Measurements from ENCODE around the gene LCAT.
"Not testable (repeated sequence)": the region's sequence is repeated elsewhere in the genome, so short reads cannot be mapped to it uniquely, and the experiment has no call there.

Gene LCAT

GRCh38 chr16:67931712-67932461, 12.0 kb downstream of the LCAT start, which contains the start of gene CTRL:
CTRL (minus strand) TSS chr16:67931862; CDS start chr16:67931852, 10 bp downstream.
- no peak for DNase-seq

GRCh38 chr16:67930678-67931211, 13.2 kb downstream of the LCAT start:
- no peak for DNase-seq

GRCh38 chr16:67930191-67930590, 13.7 kb downstream of the LCAT start:
- DNase-seq, result no peak

GRCh38 chr16:67928561-67929364, 15.2 kb downstream of the LCAT start:
- no peak for DNase-seq

- no peak for DNase-seq
Observed at GRCh38 chr16:67928147-67928546, 15.8 kb downstream of the LCAT start.

GRCh38 chr16:67927131-67927941, 16.6 kb downstream of the LCAT start:
- no peak for DNase-seq

GRCh38 chr16:67926181-67926750, 17.7 kb downstream of the LCAT start:
- DNase-seq, result no peak

- DNase-seq, result no peak
Observed at GRCh38 chr16:67924140-67924906, 19.6 kb downstream of the LCAT start.

GRCh38 chr16:67923414-67924116, 20.4 kb downstream of the LCAT start:
- DNase-seq, result no peak

GRCh38 chr16:67922740-67923139, 21.2 kb downstream of the LCAT start:
- DNase-seq, result no peak

GRCh38 chr16:67922221-67922620, 21.7 kb downstream of the LCAT start:
- no peak for DNase-seq

GRCh38 chr16:67919622-67920221, 24.2 kb downstream of the LCAT start:
- no peak for DNase-seq

- no peak for DNase-seq
Observed at GRCh38 chr16:67917852-67918236, 26.1 kb downstream of the LCAT start.

GRCh38 chr16:67917140-67917851, 26.6 kb downstream of the LCAT start:
- DNase-seq, result no peak

GRCh38 chr16:67915831-67916723, 27.8 kb downstream of the LCAT start:
- DNase-seq, result no peak

GRCh38 chr16:67915496-67915769, 28.5 kb downstream of the LCAT start:
- not testable (repeated sequence) for DNase-seq

- no peak for DNase-seq
Observed at GRCh38 chr16:67914758-67915495, 29.0 kb downstream of the LCAT start.

- no peak for DNase-seq
Observed at GRCh38 chr16:67910158-67910557, 33.8 kb downstream of the LCAT start.

Data from NCI-H524 treated with DMSO at 0.1 percent for 48 hours (cell line).